Measurements from ENCODE around the gene SF3A1.

DNA sequence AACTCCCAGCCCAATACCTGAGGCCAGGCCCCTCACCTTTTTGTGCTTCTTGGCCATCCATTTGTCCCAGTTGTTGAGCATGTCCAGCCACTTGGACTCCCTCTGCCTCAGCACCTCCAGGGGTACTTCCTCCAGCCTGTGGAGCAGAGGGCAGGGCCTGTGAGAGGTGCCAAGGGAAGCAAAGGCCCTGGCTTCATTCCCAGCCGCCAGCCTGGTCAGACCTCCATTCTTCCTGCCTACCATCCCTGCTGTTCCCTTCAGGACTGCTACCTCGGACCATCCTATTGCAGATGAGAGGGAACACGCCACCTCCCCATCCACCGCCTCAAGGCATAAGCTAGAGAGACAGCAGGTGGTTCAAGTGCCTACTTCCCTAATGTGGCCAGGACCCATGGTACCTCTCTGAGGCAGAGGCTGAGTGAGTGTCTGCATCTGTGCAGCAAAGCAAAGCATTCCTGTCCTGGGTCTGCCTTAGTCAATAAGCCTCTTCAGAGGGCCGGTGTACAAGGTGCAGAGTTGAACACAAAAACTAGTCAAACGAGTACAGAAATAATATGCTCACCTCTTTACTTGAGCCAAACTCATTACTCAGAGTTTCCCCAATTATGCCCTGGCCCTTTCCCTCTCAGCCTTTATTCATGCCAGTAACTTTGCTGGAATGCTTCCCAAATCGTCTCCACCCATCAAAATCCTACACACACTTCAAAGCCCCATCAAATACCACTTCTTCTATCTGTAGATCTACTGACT lies 52.0 kb downstream of the SF3A1 start:
- no peak for TF ChIP-seq SUZ12 (IDR thresholded peaks at IDR 0.05; ENCODE audit: extremely low read depth, insufficient read depth, insufficient read length)
- no peak for TF ChIP-seq ZNF274 (IDR thresholded peaks at IDR 0.05; ENCODE audit: low read depth, low read length)
- no peak for TF ChIP-seq YY1 (IDR thresholded peaks at IDR 0.05; ENCODE audit: insufficient read depth, insufficient read length)

Measured in NT2/D1 (cell line).